GM21786 (cell line): ENCODE data around the gene MPL.
"Not testable (repeated sequence)": the region's sequence is repeated elsewhere in the genome, so short reads cannot be mapped to it uniquely, and the experiment has no call there.

Experiments used
- ATAC-seq: cut with Tn5 transposase; IDR thresholded peaks from one replicate; pipeline ENCODE4 v1.9.1; 2021; ENCODE audit not compliant: unreplicated experiment

MPL gene

DNA sequence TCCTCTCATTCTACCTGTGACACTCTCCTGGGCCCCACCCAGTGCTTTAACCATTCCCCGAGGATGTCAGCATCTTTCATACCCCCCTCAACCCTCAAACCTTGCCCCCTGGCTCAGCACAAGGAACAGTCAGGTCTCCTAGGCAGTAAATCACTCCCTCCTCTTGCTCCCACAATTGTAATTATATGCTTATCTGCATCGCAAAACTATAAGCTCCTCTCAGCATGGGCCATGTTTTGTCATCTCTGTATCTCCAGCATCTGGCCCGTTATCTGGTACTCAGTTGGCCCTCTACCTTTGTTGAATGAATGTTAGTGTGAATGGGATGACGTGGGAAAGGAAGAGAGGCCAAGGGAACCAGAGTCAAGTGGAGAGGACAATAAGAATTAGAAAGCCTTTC, 32.9 kb downstream of the MPL start:
- no peak for ATAC-seq

DNA sequence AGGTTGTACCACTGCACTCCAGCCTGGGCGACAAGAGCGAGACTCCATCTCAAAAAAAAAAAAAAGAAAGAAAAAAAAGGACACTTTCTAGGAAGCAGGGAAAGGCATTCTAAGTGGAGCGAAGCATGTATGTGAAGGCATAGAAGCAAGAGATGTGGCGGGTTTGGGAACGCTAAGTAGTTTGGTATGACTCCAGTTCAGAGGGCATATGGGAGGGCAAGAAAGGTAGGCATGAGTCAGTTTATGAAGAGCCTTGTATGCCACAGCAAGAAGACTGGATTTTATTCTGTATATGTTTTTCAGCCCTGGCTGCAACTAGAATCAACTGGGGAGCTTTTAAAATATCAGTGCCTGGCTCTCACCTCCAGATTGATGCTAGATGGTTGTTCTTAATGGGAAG, 34.6 kb downstream of the MPL start:
- ATAC-seq, result no peak

DNA sequence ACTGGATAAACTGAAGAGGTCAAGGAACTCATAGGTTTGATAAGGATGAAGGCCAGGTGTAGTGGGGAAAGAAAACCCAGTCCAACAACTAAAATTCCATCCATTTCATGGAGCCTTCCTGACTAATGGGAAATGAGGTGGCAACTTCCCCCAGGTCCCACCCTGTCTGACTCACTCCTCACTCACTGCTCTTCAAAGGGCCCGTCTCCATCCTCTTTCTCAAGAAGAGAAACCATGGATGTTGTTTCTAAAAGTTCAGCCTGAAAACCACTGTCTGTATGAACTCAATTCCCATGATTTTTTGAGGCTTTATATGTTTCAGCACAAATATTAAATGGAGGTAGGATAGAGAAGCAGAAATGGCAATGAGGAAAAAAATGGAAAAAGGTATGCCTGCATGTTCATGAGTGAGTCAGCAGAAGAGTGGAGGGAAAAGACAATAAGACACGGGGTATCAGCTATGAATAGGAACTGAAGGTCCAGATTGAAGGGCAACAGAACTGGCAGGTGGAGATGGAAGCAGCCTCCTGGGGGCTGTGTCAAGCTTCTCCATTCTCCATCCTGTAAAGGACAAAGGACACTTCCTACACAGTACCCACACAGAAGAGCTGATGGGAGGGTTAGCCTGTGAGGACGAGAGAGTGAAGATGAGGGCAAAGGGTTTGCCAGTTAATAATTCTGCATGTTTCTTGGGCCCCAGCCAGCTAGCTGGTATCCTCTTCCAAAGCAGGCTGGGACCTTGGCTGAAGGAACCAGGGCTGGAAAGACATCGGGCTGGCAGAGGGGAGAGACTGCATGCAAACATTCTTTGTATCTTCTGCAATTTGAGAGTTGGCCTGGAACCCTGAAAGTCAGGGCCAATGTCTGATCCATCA, 35.7 kb downstream of the MPL start:
- no peak for ATAC-seq

DNA sequence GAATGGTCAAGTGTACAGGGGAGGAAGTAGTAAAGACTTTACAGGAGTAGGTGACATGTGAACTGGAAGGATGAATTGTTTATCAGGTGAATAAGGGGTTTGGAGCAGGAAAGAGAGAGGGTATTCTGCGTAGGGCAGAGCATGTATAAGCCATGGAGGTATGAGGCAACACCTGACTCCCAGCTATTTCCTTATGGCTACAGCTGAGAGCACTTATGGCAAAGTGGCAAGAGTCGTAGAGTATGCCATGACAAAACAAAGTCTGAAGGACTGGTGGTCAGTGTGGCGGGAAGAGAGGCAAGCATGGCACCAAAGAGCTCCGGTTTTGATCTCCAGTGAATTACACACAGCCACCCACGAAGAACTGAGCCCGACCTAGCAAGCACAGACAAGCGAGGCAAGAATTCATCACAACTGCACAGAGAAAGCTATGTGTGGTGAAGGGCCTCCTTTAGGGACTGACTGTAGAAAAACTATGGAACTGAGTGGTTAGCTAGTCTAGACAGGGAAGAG, 39.2 kb downstream of the MPL start:
- ATAC-seq, result no peak

DNA sequence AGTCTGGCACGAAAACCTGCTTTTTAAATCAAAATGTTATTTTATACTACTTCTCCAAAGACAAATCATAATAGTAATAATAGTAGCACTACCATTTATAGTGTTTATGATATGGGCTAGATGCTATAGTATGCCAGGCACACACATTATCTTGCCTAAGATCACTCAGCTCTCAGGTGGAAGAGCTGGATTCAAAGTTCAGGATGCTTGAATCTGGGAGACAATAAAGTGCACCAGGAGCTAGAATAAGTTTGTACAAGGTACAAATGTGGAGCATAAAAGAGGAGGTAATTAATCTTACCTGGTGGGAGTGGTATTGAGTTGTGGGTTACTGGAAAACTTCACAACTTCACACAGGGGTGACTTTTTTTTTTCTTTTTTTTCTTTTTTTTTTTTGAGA, 40.2 kb downstream of the MPL start:
- ATAC-seq, result no peak

DNA sequence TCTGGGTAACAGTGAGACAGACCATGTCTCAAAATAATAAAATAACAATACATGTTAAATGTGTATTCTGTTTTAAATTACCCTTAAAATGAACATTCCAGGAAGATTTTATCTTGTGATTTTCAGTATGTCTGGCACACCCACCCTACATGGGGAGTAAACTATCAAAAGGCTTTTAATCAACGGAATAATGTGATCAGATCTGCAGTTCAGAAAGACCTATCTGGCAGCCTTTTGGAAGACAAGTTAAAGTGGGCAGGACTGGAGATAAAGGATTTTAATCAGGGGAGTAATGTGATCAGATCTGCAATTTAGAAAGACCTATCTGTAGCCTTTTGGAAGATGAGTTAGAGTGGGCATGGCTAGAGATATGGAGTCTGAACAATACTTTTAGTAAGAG, 41.9 kb downstream of the MPL start:
- ATAC-seq, result no peak

DNA sequence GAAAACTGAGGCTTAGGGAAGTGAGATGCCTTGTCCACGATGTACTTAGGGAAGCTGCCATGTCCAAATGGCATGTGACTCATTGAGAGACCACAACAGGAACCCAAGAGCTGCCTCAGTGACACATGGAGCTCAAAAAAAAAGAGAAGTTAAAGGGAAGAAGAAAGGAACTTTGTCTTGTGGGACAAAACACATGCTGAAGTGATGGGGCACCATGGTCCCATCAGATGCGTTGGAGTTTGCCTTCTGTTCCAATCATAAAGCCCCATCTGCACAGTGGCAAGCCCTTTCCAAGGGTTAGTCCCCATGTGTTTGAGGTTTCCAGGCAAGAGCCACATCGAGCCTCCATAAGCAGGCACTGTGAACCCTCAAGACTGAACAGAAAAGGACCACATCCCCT, 44.0 kb downstream of the MPL start:
- ATAC-seq, result no peak

DNA sequence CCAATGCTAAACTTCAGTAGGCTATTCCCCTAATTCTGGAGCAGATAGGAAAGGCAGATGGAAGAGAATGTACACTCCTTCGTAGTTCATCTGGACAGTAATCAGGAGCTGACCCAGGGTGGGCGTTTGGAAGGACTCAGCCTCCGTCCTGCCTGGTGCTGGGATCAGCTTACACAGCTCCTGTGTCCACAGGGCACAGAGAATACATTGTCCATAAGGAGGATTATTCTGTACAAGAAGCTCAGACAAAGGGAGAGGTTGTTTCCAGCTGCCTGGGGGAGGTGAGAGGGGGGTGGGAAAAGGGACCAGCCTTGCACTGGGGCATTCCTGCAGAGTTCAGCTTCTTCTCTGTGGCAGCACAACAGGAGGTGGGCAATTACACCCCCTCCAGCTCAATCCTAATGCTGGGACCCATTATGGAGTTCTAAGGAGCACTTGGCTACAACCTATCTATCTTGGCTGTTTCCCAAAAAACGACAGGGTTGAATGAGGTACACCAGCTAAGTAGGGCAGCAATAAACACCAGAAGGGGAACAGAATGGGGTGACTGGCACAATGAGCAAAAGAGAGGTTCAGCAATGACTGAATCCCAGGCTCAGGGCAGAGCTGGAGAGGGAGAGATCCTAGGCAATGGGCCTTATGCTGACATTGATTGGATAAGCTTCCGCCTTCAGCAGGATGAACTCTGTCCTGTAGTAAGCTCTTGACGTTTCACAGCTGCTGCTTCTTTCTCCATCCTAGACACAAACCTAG, 44.6 kb downstream of the MPL start:
- ATAC-seq, result no peak

DNA sequence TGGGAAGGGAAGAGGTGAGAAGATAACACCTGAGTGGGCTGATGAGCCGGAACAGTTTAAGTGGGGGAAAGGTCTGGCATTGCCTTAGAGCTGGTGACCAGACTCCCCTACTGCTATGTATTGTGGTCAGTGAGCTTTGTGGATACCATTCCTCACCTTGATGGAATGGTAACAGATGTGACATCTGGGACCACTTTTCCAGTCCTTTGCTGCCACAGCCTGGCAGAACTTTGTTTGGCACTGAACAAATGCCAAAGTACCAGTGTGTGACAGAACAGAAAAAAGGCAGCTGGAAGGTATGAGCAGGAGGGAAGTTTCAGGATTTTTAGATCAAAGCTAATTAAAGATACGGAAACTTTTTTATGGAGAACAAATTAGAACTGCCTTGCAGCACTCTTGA, 45.8 kb downstream of the MPL start:
- no peak for ATAC-seq

DNA sequence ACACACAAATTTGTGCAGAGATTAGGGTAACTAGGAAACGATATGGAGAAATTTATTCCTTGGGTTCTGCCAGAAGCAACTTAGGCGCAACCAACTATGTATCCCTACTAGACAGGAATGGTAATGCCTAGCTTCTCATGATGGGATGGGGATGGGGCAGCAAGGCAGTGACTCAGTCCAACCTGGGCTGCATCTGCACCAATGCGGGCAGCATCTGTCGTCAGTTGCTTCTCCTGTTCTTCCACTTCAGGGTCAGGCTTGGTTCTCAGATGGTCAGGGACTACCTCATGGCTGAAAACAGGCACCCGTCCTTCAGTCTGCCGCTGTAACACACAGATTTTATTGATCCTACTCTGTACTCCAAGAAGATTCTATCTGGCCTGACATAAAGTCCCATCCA, 49.1 kb downstream of the MPL start:
- ATAC-seq, result no peak

DNA sequence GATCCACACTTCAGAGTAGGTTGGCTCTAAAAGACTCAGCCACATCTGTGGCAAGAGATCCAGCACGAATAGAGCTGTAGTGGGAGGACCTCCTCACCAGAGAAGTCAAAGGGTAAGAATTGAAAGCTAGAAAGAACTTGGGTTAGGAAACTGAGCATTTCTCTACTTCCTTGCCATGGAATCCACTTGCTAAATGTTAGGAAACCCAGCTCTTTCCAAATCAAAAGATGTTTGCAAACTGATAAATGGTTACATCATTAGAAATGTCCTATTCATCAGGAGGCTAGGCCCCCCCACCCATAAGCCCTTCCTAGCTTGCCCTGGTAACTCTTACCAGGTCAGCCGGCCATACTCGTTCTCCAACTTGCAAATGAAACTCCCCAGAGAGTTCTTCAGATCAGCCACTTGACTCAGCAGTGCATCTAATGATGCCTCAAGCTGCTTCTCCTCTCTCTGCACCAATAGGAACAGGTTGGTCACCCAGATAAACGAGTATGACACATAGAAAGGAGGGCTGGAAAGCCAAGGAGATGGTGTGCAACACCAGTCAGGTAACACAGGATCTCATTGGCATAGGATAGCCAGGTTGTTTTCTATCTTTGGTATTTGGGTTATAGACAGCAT, 50.5 kb downstream of the MPL start:
- no peak for ATAC-seq

DNA sequence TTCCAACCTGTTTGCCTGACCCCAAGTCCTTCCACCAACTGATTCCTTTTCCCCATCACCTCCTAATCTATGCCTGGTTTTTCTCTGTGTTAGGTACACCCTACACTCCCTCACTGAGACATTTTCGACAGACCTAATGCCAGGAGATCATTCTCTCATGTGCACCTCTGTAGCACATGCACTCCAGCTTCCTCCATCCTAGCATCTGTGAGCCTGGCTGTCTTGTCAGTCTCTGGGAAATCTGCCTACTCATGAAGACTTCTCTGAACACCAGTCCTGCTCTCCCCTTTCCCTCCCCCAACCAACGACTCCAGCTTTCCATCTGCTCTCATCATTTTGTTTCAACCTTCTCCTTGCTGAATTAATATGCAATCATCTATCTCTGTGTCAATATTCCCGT, 51.0 kb downstream of the MPL start:
- no peak for ATAC-seq

DNA sequence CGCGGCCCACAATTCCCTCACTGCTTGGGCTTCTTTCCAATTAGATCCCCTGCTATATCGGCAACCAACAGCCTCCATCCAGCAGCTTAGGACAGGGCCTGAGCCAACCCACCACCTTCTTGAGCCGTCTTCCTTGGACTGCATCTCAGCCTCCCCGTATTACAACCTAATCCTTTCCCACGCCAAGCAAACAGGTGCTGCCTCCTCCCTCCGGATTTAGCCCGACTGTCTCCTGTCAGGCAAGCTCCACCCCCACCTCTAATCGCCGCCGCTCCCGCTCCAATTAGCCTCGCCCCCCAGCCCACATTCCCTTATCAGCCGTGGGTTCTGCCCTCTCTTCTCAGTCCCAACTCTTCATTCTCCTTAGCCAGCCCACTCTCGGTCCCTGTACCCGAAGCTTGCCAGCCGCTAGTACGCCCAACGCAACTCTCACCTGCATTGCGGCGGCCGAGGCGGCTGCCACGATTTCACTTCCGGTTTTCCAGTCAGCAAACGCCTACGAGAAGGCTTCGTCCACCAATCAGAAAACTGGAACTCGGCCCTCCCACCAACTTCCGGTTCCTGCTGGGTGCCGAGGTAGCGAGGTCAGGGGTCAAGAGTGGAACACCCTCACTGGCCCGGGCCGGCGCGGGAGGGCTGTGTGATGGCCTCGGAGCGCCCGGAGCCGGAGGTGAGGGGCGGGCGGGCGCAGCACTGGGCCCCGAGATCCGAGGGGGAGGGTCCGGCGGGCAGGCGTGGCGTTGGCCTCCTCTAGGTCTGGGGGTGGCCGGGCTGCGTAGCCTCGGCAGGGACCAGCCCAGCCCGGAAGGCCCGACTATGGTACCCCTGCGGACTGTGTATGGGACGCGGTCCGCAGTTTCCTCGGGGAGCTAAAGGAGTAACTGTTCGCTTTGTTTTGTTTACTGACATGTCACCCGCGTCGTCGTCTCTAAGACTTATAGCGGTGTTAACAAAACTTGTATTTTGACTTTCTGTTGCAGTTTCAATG, 52.0 kb downstream of the MPL start, which contains the start of the genes MED8 and SZT2:
Gene MED8 (minus strand): TSS at position 475 of the 988 bp plus-strand sequence. CDS start 36 bp downstream, at position 439.
Gene SZT2 (plus strand): TSS at position 574 of the 988 bp plus-strand sequence. CDS start 70 bp downstream, at position 644.
- ATAC-seq, result peak; percentile 95

DNA sequence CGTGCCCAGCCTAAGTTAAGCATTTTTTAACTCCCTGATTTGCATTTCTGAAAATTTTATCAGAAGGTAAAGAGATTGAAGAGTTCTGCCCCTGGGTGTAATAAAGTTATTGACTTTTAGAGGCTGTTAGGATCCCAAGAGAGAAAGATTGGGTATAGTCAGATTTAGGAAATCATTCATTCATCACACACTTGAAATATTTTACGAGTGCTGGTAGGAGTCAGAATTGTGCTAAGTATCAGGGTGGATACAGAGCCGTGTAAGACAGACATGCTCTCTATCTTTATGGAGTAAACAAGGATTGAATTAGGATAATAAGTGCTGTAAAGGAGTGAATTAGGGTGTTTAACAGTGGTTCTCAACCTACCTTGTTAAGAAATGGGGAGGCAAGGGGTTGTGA, 55.1 kb downstream of the MPL start:
- no peak for ATAC-seq

DNA sequence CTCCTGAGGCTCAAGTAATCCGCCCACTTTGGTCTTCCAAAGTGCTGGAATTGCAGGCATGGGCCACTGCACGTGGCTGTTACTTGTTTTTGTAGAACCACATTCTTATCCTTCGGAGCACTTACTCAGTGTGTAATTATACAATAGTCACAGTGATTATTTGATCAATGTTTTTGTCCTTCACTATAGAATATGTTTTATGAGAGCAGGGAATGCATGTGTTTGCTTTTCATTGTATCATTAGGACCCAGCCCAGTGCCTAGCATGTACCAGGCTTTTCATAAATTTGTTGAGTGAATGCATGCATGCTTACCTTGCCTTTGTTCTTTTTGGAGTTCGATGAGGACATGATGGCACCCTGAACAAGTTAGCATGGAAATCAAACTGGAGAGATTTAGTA, 57.9 kb downstream of the MPL start:
- no peak for ATAC-seq

DNA sequence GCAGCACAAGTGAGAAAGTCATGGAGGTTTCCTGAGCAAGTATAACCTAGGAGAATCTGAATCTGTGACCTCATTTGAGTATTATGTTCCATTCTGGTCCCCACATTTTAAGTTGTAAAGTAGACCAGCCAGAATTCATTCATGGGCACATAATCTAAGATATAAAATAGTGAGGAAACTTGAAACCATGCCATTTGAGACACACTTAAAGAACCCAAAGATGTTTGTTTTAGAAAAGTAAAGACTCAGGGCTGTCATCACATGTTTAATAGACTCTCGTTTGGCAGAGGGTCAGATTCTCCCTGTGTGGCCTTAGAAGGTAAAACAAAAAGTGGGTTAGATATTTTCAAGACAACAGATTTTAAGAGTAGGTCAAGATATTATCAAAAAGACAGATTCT, 58.4 kb downstream of the MPL start:
- ATAC-seq, result no peak

DNA sequence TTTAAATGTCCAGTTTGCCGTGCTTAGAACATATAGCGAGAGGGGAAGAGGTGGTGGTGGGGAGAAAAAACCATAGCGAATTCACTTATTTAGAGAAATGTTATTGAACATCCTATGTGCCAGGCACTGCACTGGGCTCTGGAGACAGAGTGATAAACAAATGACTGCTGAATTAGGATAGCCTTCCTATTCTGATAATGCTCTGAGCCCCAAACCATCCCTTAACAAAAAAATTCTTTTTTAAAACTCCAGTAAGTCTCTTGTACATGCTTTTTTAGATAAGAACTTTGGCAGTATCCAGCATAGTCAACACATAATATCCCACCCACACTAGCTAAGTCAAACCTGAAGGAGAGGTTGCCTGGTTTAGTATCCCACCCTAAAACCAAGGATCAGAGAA, 60.6 kb downstream of the MPL start:
- ATAC-seq, result no peak

DNA sequence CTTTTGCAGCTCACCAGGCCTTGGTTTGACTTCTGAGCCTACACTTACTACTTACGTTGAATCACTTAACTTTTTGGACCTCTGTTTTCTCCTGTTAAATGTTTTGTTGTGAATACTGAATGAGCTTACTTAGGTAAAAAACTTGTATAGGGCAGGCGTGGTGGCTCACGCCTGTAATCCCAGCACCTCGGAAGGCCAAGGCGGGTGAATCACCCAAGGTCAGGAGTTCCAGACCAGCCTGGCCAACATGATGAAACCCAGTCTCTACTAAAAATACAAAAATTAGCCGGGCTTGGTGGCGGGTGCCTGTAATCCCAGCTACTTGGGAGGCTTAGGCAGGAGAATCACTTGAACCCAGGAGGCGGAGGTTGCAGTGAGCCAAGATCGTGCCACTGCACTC, 62.8 kb downstream of the MPL start:
- not testable (repeated sequence) for ATAC-seq

DNA sequence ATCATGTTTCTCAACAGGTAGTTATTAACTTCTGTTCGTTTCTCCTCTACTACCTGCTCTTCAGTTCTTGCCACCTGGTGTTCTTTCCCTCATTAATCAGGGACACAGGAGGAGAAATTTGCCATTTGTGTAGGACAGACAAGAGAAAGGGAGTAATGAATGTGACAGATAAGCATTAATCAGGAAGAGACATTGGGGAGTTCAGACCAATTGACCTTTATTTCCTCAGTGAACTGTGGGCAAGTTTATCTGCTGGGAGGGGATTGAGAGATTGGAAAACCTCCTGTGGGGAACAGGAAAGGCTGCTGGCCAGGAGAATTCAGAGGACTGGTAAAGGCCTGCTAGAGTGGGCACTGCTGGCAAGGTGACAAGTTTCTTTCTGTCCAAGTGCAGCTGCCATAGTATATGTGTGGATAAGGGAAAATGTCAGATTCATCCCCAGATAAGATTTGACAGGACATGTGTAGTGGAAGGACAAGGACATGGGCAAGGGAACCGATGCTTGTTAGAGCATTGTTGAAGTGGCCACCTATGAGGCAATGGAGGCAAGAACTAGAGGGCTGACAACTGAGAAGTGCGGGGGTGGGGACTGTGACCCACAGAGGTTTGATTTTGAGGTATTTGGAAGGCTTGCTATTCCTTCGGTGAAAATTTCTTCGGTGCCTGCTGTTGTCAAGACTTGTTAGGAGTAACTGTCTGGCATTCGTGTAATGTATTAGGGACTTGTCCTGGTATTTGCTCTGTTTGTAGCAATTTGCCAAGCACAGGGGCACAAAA, 64.7 kb downstream of the MPL start:
- no peak for ATAC-seq
